B cell (primary cell): Measurements from ENCODE around the gene AXIN1.

Experiments
- EZH2 ChIP-seq: IDR thresholded peaks from 2 replicates; pipeline ENCODE4 v1.6.1; 2012; ENCODE audit warnings: borderline replicate concordance, low read depth, mild to moderate bottlenecking, moderate library complexity, low read length; ENCODE audit not compliant: insufficient read depth, poor library complexity, severe bottlenecking
- TF ChIP-seq, protein P1 (sequence below): fragments of 200-600 bp; IDR thresholded peaks from one replicate; pipeline ENCODE4 v1.8.0; 2022; ENCODE audit warnings: antibody characterized with exemption, mild to moderate bottlenecking

DNA sequence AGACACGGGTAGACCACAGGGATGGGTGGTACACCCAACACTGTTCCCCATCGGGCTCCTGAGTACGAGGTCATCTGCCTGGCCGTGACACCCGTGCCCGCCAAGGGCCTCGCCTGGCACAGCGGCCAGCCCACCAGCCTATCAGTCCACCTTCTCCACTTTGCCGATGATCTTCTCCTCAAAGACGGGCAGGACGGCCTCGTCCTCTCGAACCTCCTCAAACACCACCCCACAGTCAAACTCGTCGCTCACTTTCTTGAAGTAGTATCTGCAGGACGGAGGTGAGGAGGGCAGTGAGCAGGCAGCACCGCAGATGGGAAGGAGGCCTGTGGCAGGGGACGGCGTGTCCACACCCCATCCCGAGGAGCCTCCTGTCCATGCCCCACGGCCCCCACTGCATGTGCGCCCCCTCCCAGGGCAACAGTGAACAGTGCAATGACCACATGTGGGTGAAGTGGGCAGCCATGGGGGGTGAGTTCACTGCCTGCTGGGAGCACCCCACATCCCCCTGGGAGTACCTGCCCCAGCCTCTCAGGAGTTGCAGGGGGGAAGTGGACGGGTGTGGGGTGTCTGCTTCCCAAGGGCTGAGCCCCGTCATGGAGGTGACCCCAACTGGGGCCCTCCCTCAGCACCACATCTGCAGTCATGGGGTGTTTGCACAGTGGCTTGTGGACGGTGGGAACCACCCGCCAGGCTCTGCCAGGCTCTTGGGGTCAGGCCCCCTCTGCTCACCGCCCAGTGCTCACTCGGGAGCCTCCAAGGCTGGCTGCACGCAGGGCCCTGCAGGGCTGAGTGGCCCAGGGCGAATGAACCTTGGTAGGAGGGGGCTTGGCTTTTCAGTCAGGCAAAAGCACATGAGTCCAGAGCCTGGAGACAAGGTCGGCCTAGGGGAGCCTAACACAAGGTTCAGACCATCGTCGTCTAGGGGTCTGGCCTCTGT, 64.3 kb downstream of the AXIN1 start:
- TF ChIP-seq, protein P1, sequence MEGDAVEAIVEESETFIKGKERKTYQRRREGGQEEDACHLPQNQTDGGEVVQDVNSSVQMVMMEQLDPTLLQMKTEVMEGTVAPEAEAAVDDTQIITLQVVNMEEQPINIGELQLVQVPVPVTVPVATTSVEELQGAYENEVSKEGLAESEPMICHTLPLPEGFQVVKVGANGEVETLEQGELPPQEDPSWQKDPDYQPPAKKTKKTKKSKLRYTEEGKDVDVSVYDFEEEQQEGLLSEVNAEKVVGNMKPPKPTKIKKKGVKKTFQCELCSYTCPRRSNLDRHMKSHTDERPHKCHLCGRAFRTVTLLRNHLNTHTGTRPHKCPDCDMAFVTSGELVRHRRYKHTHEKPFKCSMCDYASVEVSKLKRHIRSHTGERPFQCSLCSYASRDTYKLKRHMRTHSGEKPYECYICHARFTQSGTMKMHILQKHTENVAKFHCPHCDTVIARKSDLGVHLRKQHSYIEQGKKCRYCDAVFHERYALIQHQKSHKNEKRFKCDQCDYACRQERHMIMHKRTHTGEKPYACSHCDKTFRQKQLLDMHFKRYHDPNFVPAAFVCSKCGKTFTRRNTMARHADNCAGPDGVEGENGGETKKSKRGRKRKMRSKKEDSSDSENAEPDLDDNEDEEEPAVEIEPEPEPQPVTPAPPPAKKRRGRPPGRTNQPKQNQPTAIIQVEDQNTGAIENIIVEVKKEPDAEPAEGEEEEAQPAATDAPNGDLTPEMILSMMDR, result no peak
- TF ChIP-seq EZH2, result no peak
